ENCODE results near the gene METTL21A. TPM values are rescaled to one million over a fixed set of nuclear protein-coding genes. Genes with fewer than 3 reads are reported as not detected.

The METTL21A gene
- total RNA-seq, 4 donors from 2014 or later = 0.77 to 32.3 (median 11.6) TPM

DNA sequence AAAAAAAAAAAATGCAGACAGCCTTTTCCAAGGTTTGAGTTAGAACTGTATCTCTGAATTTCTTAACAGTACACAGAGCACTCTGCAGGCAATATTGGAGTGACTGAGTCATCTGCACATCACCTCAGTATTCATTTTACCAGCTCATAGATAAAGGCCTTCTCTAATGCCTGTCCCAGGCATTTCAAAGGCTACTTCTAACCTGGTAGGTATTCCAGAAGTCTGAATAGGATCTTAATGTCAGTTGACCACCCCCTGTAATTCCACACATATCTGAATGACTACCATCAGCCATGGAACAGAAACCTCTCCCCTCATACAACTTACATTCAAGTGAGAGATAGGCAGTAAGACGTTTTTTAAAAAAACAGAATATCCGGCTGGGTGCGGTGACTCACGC is 9.0 kb downstream of the METTL21A start:
- H3K9me3 ChIP-seq = no peaks in the 10 kb centered on the region
- peak overlapping the region; percentile 73 to 89 for H3K27ac ChIP-seq
- TF ChIP-seq POLR2A (IDR thresholded peaks at IDR 0.05) (no peak), CTCF (IDR thresholded peaks at IDR 0.05) (no peak)
- no peak for DNase-seq
- no peaks in the 10 kb centered on the region for H3K36me3 ChIP-seq
- H3K4me1 ChIP-seq = no peaks in the 10 kb centered on the region
- H3K27me3 ChIP-seq = no peaks in the 10 kb centered on the region
- intact Hi-C loops (cut with DNase I; ENCODE audit: low total_unique reads) = no loop called here
- H3K4me3 ChIP-seq = no peak overlapping the region

GRCh38 chr2:207614824-207615223 is 10.4 kb downstream of the METTL21A start:
- no peaks in the 10 kb centered on the region for H3K9me3 ChIP-seq
- no peaks in the 10 kb centered on the region for H3K36me3 ChIP-seq
- no peak overlapping the region for H3K4me3 ChIP-seq
- H3K4me1 ChIP-seq = no peaks in the 10 kb centered on the region
- TF ChIP-seq POLR2A (IDR thresholded peaks at IDR 0.05) (no peak), CTCF (IDR thresholded peaks at IDR 0.05) (no peak)
- no peak overlapping the region for H3K27ac ChIP-seq
- intact Hi-C loops (cut with DNase I; ENCODE audit: low total_unique reads) = no loop called here
- no peaks in the 10 kb centered on the region for H3K27me3 ChIP-seq
- DNase-seq = no peak

DNA sequence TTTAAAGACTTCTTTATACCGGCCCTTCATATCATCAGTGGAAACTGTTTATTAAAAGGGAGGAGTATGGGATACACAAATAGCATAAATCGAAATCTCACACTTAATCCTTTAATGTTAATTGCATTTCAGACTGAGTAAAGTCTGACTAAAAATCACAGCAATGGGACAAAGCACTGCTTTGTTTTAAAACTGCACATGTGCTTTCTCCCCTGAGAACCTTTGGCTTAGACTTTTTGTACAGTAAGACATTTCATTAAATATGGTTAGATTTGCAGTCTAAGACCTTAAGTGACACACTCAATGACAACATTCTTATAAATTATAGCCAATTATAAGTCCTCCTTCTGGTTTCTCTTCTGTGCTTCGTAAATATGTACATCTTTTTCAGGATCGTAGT is 12.5 kb downstream of the METTL21A start:
- H3K4me1 ChIP-seq = no peaks in the 10 kb centered on the region
- intact Hi-C loops (cut with DNase I; ENCODE audit: low total_unique reads) = no loop called here
- no peaks in the 10 kb centered on the region for H3K27me3 ChIP-seq
- H3K4me3 ChIP-seq = no peak overlapping the region
- no peaks in the 10 kb centered on the region for H3K9me3 ChIP-seq
- no peak overlapping the region for H3K27ac ChIP-seq
- DNase-seq = no peak
- TF ChIP-seq POLR2A (IDR thresholded peaks at IDR 0.05) = no peak
- TF ChIP-seq CTCF (IDR thresholded peaks at IDR 0.05) = no peak
- H3K36me3 ChIP-seq = no peaks in the 10 kb centered on the region

- no peak for DNase-seq
- Histone ChIP-seq H3K9me3 (no peaks in the 10 kb centered on the region), H3K27me3 (no peaks in the 10 kb centered on the region), H3K4me1 (no peaks in the 10 kb centered on the region), H3K4me3 (no peak overlapping the region), H3K36me3 (no peaks in the 10 kb centered on the region), H3K27ac (no peak overlapping the region)
- intact Hi-C loops (cut with DNase I; ENCODE audit: low total_unique reads) = no loop called here
- no peak for TF ChIP-seq CTCF (IDR thresholded peaks at IDR 0.05)
- no peak for TF ChIP-seq POLR2A (IDR thresholded peaks at IDR 0.05)
Measured at GRCh38 chr2:207606829-207607228, 18.4 kb downstream of the METTL21A start.

- intact Hi-C loops (cut with DNase I; ENCODE audit: low total_unique reads) = no loop called here
- Histone ChIP-seq H3K9me3 (no peaks in the 10 kb centered on the region), H3K36me3 (no peaks in the 10 kb centered on the region), H3K4me3 (no peak overlapping the region), H3K27me3 (no peaks in the 10 kb centered on the region), H3K4me1 (no peaks in the 10 kb centered on the region), H3K27ac (no peak overlapping the region)
- no peak for DNase-seq
- no peak for TF ChIP-seq CTCF (IDR thresholded peaks at IDR 0.05)
- no peak for TF ChIP-seq POLR2A (IDR thresholded peaks at IDR 0.05)
Measured at GRCh38 chr2:207606399-207606798, 18.8 kb downstream of the METTL21A start.
